SJSA1 (cell line): ENCODE results near the gene RAB8A. TPM values are rescaled to one million over a fixed set of nuclear protein-coding genes. Genes with fewer than 3 reads are reported as not detected.

Source experiments
- DNase-seq, 2 experiments: peaks; one replicate each; pipeline ENCODE4 v3.0.0-alpha.2; 2015 to 2020; ENCODE audit warnings: low spot score in 2 of 2, low read depth in 1 of 2
- H3K27ac ChIP-seq: fragments of 250-450 bp; sonication (Bioruptor Pico); 2 replicates; pipeline ENCODE4 v1.5.1; 2020; ENCODE audit warnings: mild to moderate bottlenecking, moderate library complexity
- H3K27me3 ChIP-seq: fragments of 250-450 bp; sonication (Bioruptor Pico); replicated peaks from 2 replicates; pipeline ENCODE4 v1.5.1; 2020; ENCODE audit warnings: mild to moderate bottlenecking, moderate library complexity
- H3K36me3 ChIP-seq: fragments of 250-450 bp; sonication (Bioruptor Pico); 2 replicates; pipeline ENCODE4 v1.5.1; 2020; ENCODE audit warnings: mild to moderate bottlenecking
- H3K4me1 ChIP-seq: fragments of 250-450 bp; sonication (Bioruptor Pico); replicated peaks from 2 replicates; pipeline ENCODE4 v1.6.1; 2021; ENCODE audit warnings: mild to moderate bottlenecking
- H3K4me3 ChIP-seq: fragments of 250-450 bp; sonication (Bioruptor Pico); 2 replicates; pipeline ENCODE4 v1.5.1; 2020; ENCODE audit warnings: mild to moderate bottlenecking
- H3K9me3 ChIP-seq: fragments of 250-450 bp; sonication (Bioruptor Pico); replicated peaks from 2 replicates; pipeline ENCODE4 v1.5.1; 2020; ENCODE audit warnings: mild to moderate bottlenecking
- total RNA-seq: library from RNA; depleted of rRNA; stranded (reverse); fragments of >200 nt; shearing (Covaris generic); gene quantifications from 2 replicates; pipeline ENCODE4 v1.2.3, GENCODE V29; 2014; rRNA removed

RAB8A gene
- 44.8 and 69.5 TPM in 2 replicates for total RNA-seq

DNA sequence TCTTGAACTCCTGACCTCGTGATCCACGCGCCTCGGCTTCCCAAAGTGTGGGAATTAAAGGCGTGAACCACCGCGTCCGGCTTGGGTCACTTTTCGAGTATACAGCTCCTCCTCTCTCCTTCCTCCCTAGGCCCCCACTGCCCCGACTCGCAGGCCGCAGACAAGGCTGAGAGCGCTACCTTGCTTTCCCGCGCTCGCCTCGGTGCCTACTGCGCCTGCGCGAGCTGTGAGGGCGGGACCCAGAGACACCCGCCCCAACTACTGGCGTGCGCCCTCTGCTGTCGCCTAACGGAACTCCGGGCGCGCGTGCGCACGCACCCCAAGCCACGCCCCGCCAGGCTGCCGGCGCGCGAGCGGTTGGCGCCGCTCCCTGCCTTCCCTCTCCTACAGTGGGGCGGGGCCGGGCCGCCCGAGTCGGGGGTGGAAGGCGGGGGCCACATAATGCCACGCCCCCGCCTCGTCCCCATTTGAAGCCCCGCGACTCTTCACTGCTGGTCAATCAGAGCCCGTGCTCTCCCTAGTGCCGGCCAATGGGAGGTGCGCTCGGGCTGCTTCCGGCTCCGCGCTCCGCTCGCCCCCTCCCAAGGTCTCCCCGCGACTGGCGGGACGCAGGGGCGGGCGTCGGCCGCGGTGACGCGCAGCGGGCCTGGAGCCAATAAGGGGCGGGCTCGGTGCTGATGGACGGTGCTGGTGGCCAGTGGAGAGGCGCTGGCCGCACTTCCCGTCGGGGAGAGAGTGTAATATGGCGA is at the start of gene RAB8A:
Gene RAB8A, plus strand, starts transcription at position 730 of the 749 bp plus-strand sequence. Its CDS starts 13 bp downstream, at position 743.
- Histone ChIP-seq H3K27ac (peak within 1 kb of the TSS; percentile 57), H3K36me3 (peaks cover 29% of the 10 kb centered on the region), H3K4me1 (peaks cover 14% of the 10 kb centered on the region), H3K9me3 (no peaks in the 10 kb centered on the region), H3K27me3 (no peaks in the 10 kb centered on the region), H3K4me3 (peak within 1 kb of the TSS; percentile 66)
- DNase-seq, result peak; percentile 99 to 100

DNA sequence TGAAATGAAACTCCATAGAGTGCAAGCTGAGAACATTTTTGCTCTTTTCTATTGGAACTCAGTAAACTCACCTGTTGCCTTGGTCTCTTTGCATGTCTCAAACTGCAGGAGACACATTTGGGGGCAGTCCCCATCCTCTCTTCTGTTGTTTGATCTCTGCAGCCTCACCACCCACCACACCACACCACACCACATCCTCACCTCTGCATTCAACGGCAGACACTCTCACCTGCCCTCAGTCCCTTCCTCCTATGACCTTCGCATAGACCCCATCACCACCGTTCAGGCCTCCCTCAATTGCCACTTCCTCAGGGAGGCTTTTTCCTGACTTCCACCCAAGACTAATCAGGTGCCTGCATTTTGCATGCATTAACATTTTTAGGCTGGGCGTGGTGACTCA is 49.7 kb upstream of the RAB8A start:
- Histone ChIP-seq H3K27me3 (no peaks in the 10 kb centered on the region), H3K4me3 (no peak overlapping the region), H3K9me3 (peaks cover 11% of the 10 kb centered on the region; the same call in 1 of the 2 replicates), H3K4me1 (peaks cover 30% of the 10 kb centered on the region), H3K27ac (no peak overlapping the region), H3K36me3 (no peaks in the 10 kb centered on the region)
- DNase-seq, result no peak

DNA sequence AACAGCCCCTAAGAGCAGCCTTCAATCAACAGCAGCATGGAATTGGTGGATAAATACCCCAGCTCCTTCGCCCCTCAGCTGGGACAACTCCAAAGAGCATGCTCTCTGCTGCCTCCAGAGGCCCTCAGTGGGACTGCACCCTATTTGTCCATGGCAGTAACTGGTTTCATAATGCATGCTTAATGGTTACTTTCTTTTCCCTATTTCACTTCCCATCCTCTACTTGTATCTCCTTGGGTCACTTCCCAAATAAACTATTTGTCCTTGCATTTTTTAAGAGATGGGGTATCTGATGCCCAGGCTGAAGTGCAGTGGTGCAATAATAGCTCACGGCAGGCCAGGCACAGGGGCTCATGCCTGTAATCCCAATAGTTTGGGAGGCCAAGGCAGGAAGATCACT is 48.9 kb upstream of the RAB8A start:
- no peak for DNase-seq
- no peaks in the 10 kb centered on the region for H3K36me3 ChIP-seq
- no peaks in the 10 kb centered on the region for H3K27me3 ChIP-seq
- H3K27ac ChIP-seq, result no peak overlapping the region
- H3K4me3 ChIP-seq, result no peak overlapping the region
- peaks cover 8% of the 10 kb centered on the region; the same call in 1 of the 2 replicates for H3K9me3 ChIP-seq
- H3K4me1 ChIP-seq, result peaks cover 38% of the 10 kb centered on the region

DNA sequence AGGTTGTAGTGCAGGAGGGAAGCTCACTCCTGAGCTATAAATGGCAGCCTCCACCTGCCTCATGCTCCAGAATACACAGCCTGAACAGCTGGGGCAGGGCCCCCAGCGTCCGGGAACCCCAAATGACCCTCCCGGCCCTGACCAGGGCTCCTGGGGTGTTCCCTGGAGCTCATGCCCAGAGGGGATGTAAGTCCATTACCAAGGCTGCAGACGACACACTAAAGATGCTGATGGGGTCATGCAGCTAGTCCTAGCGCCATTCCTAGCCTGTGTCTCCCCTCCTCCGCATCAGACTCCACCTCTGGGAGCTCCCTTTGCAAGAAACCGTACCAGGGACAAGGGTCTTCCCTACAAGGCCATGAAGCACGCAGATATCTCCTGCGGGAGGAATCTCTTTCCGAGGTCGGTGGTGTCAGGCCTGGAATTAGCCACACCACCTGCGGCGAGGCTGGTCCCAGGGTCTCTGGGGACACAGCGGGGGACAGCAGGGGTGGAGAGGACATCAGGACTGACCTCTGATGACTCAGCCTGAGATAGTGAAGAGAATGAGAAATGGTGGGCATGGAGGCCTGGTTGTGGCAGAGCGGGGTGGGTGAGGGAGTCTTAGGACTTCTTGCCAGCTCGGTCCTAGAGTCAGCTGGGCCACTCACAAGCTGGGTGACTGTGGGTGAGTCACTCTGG is 47.3 kb upstream of the RAB8A start:
- Histone ChIP-seq H3K4me3 (no peak overlapping the region), H3K4me1 (peaks cover 38% of the 10 kb centered on the region), H3K27ac (no peak overlapping the region), H3K27me3 (no peaks in the 10 kb centered on the region), H3K9me3 (peaks cover 8% of the 10 kb centered on the region; the same call in 1 of the 2 replicates), H3K36me3 (no peaks in the 10 kb centered on the region)
- no peak for DNase-seq

DNA sequence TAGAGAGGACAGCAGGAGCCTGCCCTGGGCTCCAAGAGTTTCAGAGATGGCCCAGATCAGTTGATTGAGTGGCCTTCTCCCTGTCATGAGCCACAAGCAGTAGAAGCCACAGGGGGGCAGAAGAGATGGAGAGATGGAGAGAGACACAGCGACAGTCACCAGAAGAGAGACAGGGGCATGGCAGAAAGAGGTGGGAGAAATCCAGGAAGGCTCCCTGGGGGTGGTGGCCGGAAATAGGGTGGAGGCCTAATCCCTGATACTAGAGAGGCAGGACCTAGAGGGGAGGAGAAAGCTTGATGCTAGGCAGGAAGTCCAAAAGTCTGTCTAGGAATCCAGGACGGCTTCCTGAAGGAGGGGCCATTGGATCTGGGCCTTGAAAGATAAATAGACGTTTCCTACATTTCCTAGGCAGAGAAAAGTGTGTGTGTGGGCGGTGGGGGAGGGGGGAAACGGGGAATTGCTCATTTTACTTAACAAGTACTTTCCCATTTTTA is 45.0 kb upstream of the RAB8A start:
- Histone ChIP-seq H3K4me1 (peaks cover 47% of the 10 kb centered on the region), H3K36me3 (no peaks in the 10 kb centered on the region), H3K27me3 (no peaks in the 10 kb centered on the region), H3K4me3 (no peak overlapping the region), H3K9me3 (no peaks in the 10 kb centered on the region), H3K27ac (no peak overlapping the region)
- peak; percentile 36 to 58 for DNase-seq

DNA sequence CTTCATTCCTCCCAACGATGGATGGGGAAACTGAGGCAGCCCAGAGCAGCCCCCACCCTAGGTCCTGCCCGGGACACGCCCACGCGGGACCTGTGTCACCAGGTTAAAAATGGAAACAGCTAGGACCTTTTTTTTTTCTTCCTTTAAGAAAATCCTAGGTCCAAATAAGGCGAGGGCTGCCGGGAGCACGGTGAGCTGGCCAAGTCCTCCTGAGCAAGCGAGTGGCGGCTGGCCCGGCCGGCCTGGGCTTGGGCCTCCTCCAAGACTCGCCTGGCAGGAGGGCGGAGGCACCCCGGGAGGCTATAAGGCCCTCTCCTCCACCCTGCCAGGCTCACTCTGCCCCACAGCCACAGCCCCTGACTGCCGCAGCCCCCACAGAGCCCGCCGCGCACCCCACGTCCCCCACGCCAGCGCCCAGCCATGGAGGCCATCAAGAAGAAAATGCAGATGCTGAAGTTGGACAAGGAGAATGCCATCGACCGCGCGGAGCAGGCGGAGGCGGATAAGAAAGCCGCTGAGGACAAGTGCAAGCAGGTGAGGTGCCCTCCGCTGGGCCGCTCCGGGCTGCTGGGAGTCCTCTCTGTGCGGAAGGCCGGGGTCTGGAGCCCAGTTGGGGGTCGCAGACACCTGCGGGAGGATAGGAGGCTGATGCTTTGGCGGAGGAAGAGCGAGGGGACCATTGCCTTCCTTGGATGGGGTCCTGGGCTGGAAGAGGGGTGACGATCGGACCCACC is 44.3 kb upstream of the RAB8A start:
- peaks cover 47% of the 10 kb centered on the region for H3K4me1 ChIP-seq
- H3K27me3 ChIP-seq, result no peaks in the 10 kb centered on the region
- H3K9me3 ChIP-seq, result no peaks in the 10 kb centered on the region
- no peak overlapping the region for H3K4me3 ChIP-seq
- no peak for DNase-seq
- no peak overlapping the region for H3K27ac ChIP-seq
- no peaks in the 10 kb centered on the region for H3K36me3 ChIP-seq

DNA sequence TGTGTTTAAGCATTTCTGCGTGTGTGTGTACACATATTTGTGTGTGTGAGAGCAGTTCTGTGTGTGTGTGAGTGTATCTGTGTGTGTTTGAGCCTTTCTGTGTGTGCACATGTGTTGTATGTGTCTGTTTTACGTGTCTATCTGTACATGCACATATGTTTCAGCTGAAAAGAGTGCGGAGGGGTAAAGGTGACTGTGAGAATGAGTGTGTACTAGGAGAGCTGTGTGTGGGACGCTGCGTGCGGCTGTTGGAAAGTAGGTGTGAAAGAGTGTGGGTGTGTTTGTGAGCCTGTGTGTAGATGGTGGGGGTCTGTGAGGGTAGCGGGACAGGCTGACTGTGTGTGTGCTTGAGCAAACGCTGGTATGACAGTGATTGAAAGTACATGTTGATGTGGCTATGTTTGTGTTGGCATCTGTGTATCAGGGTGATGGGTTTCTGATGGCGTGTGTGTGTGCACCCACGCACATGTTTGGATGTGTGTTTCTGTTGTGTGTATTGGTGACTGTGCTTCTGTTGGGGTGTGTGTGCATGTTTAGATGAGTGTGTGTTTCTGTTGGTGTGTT is 42.9 kb upstream of the RAB8A start:
- Histone ChIP-seq H3K9me3 (no peaks in the 10 kb centered on the region), H3K4me3 (no peak overlapping the region), H3K36me3 (no peaks in the 10 kb centered on the region), H3K27ac (no peak overlapping the region), H3K4me1 (peaks cover 42% of the 10 kb centered on the region), H3K27me3 (no peaks in the 10 kb centered on the region)
- no peak for DNase-seq

DNA sequence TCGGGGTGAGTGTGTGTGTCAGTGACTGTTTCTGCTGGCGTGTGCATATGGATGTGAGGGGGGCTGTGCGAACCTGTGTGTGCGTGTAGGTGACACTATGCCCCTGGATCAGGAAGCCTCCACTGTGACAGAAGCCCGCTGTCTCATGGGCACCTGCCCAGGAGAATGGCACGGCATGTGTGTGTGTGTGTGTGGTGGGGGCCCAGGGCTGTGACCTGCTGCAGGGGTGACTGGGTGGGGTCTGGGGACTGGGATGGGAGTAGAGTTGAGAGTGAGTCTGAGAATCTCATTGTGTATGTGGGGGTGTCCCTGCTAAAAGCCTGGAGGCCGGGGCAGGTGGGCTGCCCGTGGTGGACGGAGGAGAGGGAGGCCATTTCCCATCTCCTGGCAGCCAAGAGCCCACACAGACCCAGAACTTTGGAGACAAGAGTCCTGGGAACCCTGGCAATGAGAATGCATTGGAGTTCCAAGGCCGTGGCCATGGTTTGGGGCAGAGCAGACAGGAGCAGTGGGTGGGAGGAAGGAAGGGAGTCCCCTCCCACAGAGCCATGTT is 41.8 kb upstream of the RAB8A start:
- Histone ChIP-seq H3K27ac (no peak overlapping the region), H3K27me3 (no peaks in the 10 kb centered on the region), H3K4me1 (peaks cover 31% of the 10 kb centered on the region), H3K4me3 (no peak overlapping the region), H3K36me3 (no peaks in the 10 kb centered on the region), H3K9me3 (no peaks in the 10 kb centered on the region)
- no peak for DNase-seq

DNA sequence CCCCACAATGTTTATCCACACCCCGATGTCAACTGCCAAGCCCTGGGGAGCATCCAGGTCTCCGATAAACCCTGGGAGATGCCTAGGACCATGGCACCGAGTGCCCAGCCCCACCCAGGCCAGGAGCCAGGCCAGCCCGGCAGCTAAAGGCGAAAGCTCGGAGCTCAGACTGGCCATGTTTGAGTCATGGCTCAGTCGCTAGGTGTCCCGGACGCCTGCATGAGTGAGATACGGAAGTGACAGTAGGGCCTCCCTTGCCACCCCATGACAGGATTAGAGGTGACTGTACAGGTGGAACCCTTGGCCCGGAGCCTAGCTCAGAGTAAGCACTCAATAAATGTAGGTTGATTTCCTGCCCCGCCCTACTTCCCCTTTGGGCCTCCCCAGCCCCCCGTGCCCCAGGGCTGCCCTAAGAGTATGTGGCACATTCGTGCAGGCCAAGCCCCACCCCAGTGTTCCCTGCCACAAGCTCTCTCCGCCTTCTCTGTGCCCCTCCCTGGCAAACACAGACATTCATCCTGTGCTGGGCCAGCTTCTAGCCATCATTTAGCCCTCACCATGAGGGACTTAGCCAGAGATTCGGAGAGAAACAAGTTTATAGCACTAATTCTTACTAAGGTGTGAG is 41.2 kb upstream of the RAB8A start:
- no peaks in the 10 kb centered on the region for H3K27me3 ChIP-seq
- no peaks in the 10 kb centered on the region for H3K36me3 ChIP-seq
- H3K9me3 ChIP-seq, result no peaks in the 10 kb centered on the region
- no peak overlapping the region for H3K4me3 ChIP-seq
- H3K27ac ChIP-seq, result no peak overlapping the region
- peaks cover 28% of the 10 kb centered on the region for H3K4me1 ChIP-seq
- no peak for DNase-seq

DNA sequence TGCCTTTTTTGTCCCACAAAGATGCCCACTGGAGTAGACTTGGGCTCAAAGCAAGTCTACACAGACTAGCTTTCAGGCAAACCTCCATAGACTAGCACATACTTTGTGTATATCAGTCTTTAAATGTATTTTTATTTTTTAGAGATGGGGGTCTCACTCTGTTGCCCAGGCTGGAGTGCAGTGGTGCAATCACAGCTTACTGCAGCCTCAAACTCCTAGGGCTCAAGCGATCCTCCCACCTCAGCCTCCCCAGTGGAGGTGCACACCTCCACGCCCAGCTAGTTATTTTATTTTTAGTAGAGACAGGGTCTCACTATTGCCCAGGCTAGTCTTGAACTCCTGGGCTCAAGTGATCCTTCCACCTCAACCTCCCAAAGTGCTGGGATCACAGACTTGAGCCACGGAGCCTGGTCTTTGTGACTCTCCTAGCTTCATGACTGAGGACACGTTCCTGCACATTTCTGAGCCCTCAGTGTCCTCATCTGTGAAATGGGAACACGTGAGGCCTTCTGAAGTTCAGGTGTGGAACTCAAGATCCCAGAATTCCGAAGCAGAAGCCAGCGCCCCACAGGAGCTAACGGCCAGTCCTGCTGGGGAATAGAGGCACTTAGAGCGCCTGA is 40.5 kb upstream of the RAB8A start:
- Histone ChIP-seq H3K9me3 (no peaks in the 10 kb centered on the region), H3K27ac (no peak overlapping the region), H3K27me3 (no peaks in the 10 kb centered on the region), H3K36me3 (no peaks in the 10 kb centered on the region), H3K4me3 (no peak overlapping the region), H3K4me1 (peaks cover 30% of the 10 kb centered on the region)
- DNase-seq, result no peak

DNA sequence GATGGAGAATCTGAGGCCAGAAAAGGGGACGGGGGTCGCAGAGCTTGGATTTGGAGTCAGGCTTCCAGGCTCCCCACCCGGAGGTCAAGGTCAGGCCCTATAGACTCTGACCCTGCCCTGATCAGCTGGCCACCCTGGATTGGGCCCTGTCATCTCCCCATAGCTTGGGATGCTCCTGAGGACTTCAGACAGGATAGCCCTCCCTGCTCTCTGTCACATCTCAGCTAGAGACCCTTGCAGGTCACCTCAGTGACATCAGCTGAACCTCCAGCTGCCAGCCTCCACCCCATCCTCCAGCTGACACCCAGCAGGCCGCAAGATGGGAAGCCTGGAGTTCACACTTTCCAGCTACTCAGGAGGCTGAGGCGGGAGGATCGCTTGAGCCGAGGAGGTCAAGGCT is 38.2 kb upstream of the RAB8A start:
- peaks cover 25% of the 10 kb centered on the region for H3K4me1 ChIP-seq
- H3K27ac ChIP-seq, result no peak overlapping the region
- DNase-seq, result no peak
- no peaks in the 10 kb centered on the region for H3K27me3 ChIP-seq
- H3K4me3 ChIP-seq, result no peak overlapping the region
- peaks cover 19% of the 10 kb centered on the region for H3K36me3 ChIP-seq
- no peaks in the 10 kb centered on the region for H3K9me3 ChIP-seq

DNA sequence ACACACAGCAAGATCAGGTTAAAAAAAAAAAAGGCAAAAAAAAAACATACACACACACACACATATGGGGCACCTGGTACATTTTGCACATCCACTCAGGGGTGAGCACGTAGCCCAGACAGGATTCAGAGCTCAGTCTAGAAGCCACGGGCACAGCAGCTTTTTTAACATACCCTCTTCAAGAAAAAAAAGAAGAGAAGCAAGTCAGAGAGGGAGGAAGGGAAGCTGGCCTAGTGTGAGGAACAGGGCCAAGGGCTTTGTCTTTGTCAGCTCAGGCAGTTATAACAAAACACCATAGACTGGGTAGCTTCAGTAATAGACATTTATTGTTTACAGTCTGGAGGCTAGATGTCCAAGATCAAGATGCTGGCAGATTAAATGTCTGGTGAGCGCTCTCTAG is 37.7 kb upstream of the RAB8A start:
- DNase-seq, result no peak
- Histone ChIP-seq H3K27me3 (no peaks in the 10 kb centered on the region), H3K4me3 (no peak overlapping the region), H3K27ac (no peak overlapping the region), H3K36me3 (peaks cover 20% of the 10 kb centered on the region), H3K4me1 (peaks cover 26% of the 10 kb centered on the region), H3K9me3 (no peaks in the 10 kb centered on the region)
